ENCODE results near the gene GBP3.

Gene GBP3

DNA sequence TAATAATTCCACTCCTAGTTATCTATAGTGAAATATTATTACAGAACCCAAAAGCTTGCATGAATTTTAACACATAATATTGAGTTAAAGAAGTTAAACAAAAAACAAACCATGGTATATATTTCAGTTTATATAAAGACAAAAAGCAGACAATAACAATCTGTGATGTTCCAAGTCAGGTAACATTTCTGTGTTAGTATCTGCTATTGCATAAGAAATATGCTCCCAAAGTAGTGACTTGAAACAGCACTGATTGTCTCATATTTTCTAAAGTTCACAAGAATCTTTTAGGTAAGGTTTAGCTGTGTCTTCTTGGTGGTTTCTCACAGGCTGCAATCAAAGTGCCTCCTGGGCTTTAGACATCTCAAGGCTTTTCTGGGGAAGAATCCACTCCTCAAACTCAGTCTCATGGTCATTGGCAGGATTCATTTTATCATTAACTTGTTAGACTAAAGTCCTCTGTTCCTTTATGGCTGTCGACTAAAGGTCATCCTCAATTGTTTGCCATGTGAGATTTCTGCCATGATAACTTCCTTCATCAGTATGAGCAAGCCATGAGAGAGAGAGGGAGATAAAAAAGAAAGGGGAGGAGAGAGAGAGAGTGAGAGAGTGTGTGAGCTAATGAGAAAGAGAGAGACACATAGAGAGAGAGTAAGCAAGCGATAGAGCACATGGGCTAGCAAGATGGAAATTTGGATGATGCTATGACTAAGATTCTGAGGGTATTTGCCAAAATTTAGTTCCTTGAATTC lies 22.5 kb upstream of the GBP3 start:
- H3K27ac ChIP-seq (ENCODE audit: low read depth, low read length) = no peak overlapping the region

DNA sequence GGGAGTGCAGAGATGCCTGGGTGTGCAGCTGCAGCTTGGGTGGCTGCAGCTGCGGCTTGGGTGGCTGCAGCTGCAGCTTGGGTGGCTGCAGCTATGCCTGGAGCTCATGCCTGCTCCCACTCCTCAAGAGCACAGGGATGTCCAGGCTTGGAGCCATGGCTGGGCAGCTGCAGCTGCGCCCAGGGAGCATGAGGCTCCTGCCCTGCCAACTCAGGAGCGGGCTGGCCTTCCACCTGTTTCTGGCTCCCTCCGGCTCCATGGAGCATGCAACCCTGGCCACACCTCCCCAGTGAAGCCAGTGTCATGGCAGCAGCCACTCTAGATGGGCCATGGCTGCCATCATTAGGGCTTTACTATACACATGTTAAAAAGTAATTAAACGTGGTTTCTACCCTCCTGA lies 21.3 kb upstream of the GBP3 start:
- peaks cover 6% of the 10 kb centered on the region; the same call in 1 of the 2 replicates for H3K9me3 ChIP-seq (ENCODE audit: insufficient read depth, low read length)
- no peaks in the 10 kb centered on the region for H4K20me1 ChIP-seq (ENCODE audit: low read depth, low read length)
- H3K27me3 ChIP-seq (ENCODE audit: low read length) = no peaks in the 10 kb centered on the region
- H3K4me3 ChIP-seq (ENCODE audit: insufficient read depth, low read length, poor library complexity, severe bottlenecking) = no peak overlapping the region
- no peaks in the 10 kb centered on the region for H3K36me3 ChIP-seq (ENCODE audit: low read length)
- H3K4me2 ChIP-seq (ENCODE audit: low read depth, low read length, poor library complexity, severe bottlenecking) = no peak overlapping the region
- no peak overlapping the region for H3K27ac ChIP-seq (ENCODE audit: low read depth, low read length)
- no peak for TF ChIP-seq EZH2phosphoT487 (conservative IDR thresholded peaks at IDR 0.05; ENCODE audit: low read length)
- TF ChIP-seq, protein P1, sequence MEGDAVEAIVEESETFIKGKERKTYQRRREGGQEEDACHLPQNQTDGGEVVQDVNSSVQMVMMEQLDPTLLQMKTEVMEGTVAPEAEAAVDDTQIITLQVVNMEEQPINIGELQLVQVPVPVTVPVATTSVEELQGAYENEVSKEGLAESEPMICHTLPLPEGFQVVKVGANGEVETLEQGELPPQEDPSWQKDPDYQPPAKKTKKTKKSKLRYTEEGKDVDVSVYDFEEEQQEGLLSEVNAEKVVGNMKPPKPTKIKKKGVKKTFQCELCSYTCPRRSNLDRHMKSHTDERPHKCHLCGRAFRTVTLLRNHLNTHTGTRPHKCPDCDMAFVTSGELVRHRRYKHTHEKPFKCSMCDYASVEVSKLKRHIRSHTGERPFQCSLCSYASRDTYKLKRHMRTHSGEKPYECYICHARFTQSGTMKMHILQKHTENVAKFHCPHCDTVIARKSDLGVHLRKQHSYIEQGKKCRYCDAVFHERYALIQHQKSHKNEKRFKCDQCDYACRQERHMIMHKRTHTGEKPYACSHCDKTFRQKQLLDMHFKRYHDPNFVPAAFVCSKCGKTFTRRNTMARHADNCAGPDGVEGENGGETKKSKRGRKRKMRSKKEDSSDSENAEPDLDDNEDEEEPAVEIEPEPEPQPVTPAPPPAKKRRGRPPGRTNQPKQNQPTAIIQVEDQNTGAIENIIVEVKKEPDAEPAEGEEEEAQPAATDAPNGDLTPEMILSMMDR (IDR thresholded peaks at IDR 0.05; ENCODE audit: insufficient read depth, low read length, poor library complexity, severe bottlenecking) = no peak
- H2AFZ ChIP-seq (ENCODE audit: low read depth, low read length, severe bottlenecking) = no peak overlapping the region
- 0 out of 2 replicates have a peak, but pooled peaks cover 3% of the 10 kb centered on the region for H3K9me2 ChIP-seq (replicated peaks; ENCODE audit: insufficient read depth, low read length)
- no peaks in the 10 kb centered on the region for H3F3A ChIP-seq (ENCODE audit: insufficient read depth)
- H3K79me2 ChIP-seq (ENCODE audit: insufficient read depth, low read length) = no peaks in the 10 kb centered on the region
- no peak overlapping the region for H3K9ac ChIP-seq (ENCODE audit: low read length)

More for the DNA sequence above, 22.5 kb upstream of the GBP3 start:
- no peaks in the 10 kb centered on the region for H3K27me3 ChIP-seq (ENCODE audit: low read length)
- H2AFZ ChIP-seq (ENCODE audit: low read depth, low read length, severe bottlenecking) = no peak overlapping the region
- H3K4me3 ChIP-seq (ENCODE audit: insufficient read depth, low read length, poor library complexity, severe bottlenecking) = no peak overlapping the region
- no peaks in the 10 kb centered on the region for H3F3A ChIP-seq (ENCODE audit: insufficient read depth)
- no peak overlapping the region for H3K4me2 ChIP-seq (ENCODE audit: low read depth, low read length, poor library complexity, severe bottlenecking)
- H3K79me2 ChIP-seq (ENCODE audit: insufficient read depth, low read length) = no peaks in the 10 kb centered on the region
- no peaks in the 10 kb centered on the region for H4K20me1 ChIP-seq (ENCODE audit: low read depth, low read length)
- no peak overlapping the region for H3K9ac ChIP-seq (ENCODE audit: low read length)
- no peak for TF ChIP-seq EZH2phosphoT487 (conservative IDR thresholded peaks at IDR 0.05; ENCODE audit: low read length)
- H3K36me3 ChIP-seq (ENCODE audit: low read length) = no peaks in the 10 kb centered on the region
- peaks cover 6% of the 10 kb centered on the region; the same call in 1 of the 2 replicates for H3K9me3 ChIP-seq (ENCODE audit: insufficient read depth, low read length)
- H3K9me2 ChIP-seq (replicated peaks; ENCODE audit: insufficient read depth, low read length) = 0 out of 2 replicates have a peak, but pooled peaks cover 3% of the 10 kb centered on the region

DNA sequence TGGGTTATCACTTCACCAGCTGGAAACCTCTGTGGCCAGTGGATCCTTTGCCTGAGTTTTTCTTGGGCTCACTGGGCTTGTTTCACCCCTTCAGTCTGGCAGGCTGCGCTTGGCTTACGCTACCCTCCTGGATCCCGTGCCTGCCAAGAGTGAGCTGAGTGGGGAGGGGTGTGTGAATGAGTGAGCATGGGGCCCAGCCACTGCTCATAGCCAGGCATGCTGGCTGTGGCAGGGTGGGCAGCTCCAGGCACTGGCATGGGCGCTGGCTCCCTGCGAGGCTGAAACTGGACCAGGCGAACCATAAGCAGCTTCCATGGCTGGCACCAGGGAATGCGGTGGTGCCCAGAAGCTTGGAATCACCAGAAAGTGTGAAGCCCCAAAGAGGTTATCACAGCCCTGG lies 19.8 kb upstream of the GBP3 start:
- Histone ChIP-seq H3K36me3 (ENCODE audit: low read length) (no peaks in the 10 kb centered on the region), H3K9me3 (ENCODE audit: insufficient read depth, low read length) (peaks cover 6% of the 10 kb centered on the region; the same call in 1 of the 2 replicates), H3K9me2 (replicated peaks; ENCODE audit: insufficient read depth, low read length) (0 out of 2 replicates have a peak, but pooled peaks cover 3% of the 10 kb centered on the region), H3K27ac (ENCODE audit: low read depth, low read length) (no peak overlapping the region), H3K27me3 (ENCODE audit: low read length) (no peaks in the 10 kb centered on the region), H2AFZ (ENCODE audit: low read depth, low read length, severe bottlenecking) (no peak overlapping the region), H3K4me2 (ENCODE audit: low read depth, low read length, poor library complexity, severe bottlenecking) (no peak overlapping the region), H4K20me1 (ENCODE audit: low read depth, low read length) (no peaks in the 10 kb centered on the region), H3K9ac (ENCODE audit: low read length) (no peak overlapping the region), H3F3A (ENCODE audit: insufficient read depth) (no peaks in the 10 kb centered on the region), H3K79me2 (ENCODE audit: insufficient read depth, low read length) (no peaks in the 10 kb centered on the region), H3K4me3 (ENCODE audit: insufficient read depth, low read length, poor library complexity, severe bottlenecking) (no peak overlapping the region)
- TF ChIP-seq EZH2phosphoT487 (conservative IDR thresholded peaks at IDR 0.05; ENCODE audit: low read length) = no peak
- TF ChIP-seq, protein P1 (IDR thresholded peaks at IDR 0.05; ENCODE audit: insufficient read depth, low read length, poor library complexity, severe bottlenecking) = no peak

DNA sequence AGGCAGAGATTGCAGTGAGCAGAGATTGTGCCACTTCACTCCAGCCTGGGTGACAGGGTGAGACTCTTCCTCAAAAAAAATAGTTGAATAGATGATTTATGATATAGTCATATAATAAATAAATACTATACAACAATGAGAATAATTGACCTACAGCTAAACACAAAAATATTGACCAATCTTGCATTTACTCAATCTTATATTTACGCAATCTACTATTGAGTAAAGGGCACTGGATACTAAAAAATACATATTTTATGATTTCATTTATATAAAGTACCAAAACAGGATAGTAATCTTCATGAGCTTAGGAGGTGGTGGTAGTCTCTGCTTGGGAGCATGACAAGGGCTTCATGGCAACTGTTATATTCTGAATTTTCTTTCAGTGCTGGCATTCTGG lies 19.1 kb upstream of the GBP3 start:
- Histone ChIP-seq H3K4me2 (ENCODE audit: low read depth, low read length, poor library complexity, severe bottlenecking) (no peak overlapping the region), H3K27ac (ENCODE audit: low read depth, low read length) (no peak overlapping the region)
- TF ChIP-seq, protein P1 (IDR thresholded peaks at IDR 0.05; ENCODE audit: insufficient read depth, low read length, poor library complexity, severe bottlenecking) = no peak
- TF ChIP-seq EZH2phosphoT487 (conservative IDR thresholded peaks at IDR 0.05; ENCODE audit: low read length) = no peak

More for the DNA sequence above, 19.1 kb upstream of the GBP3 start:
- H3K36me3 ChIP-seq (ENCODE audit: low read length) = no peaks in the 10 kb centered on the region
- H4K20me1 ChIP-seq (ENCODE audit: low read depth, low read length) = no peaks in the 10 kb centered on the region
- H3K27me3 ChIP-seq (ENCODE audit: low read length) = no peaks in the 10 kb centered on the region
- H3F3A ChIP-seq (ENCODE audit: insufficient read depth) = no peaks in the 10 kb centered on the region
- no peaks in the 10 kb centered on the region for H3K79me2 ChIP-seq (ENCODE audit: insufficient read depth, low read length)
- no peak overlapping the region for H3K9ac ChIP-seq (ENCODE audit: low read length)
- no peak overlapping the region for H2AFZ ChIP-seq (ENCODE audit: low read depth, low read length, severe bottlenecking)
- 0 out of 2 replicates have a peak, but pooled peaks cover 3% of the 10 kb centered on the region for H3K9me2 ChIP-seq (replicated peaks; ENCODE audit: insufficient read depth, low read length)
- peaks cover 6% of the 10 kb centered on the region; the same call in 1 of the 2 replicates for H3K9me3 ChIP-seq (ENCODE audit: insufficient read depth, low read length)
- no peak overlapping the region for H3K4me3 ChIP-seq (ENCODE audit: insufficient read depth, low read length, poor library complexity, severe bottlenecking)

Measured in SU-DHL-6 (cell line).